K562 (cell line): ENCODE results near the gene ORAI1. TPM values are rescaled to one million over a fixed set of nuclear protein-coding genes. Genes with fewer than 3 reads are reported as not detected.

Experiments
- ATF6 ChIP-seq: sonication (generic); formaldehyde crosslinking; IDR thresholded peaks from 2 replicates; pipeline ENCODE4 v1.4.0; 2020; ENCODE audit warnings: mild to moderate bottlenecking, missing genetic modification reagents
- CHD2 ChIP-seq: IDR thresholded peaks from 2 replicates; pipeline ENCODE4 v1.6.1; 2011; ENCODE audit warnings: low read depth, low read length
- ELK3 ChIP-seq: fragments of 450-650 bp; formaldehyde crosslinking; IDR thresholded peaks from 2 replicates; pipeline ENCODE4 v1.4.0; 2020; ENCODE audit warnings: mild to moderate bottlenecking
- ETS2 ChIP-seq: IDR thresholded peaks from 2 replicates; pipeline ENCODE4 v1.6.1; 2016; ENCODE audit warnings: borderline replicate concordance, missing genetic modification characterization, mild to moderate bottlenecking, moderate library complexity, missing compliant biosample characterization; ENCODE audit not compliant: poor library complexity, severe bottlenecking
- ETV1 ChIP-seq: fragments of 450-650 bp; conservative IDR thresholded peaks from 2 replicates; pipeline ENCODE4 v1.6.1; 2016; ENCODE audit warnings: missing genetic modification characterization, control low read depth, low read depth, missing compliant biosample characterization
- GABPB2 ChIP-seq: fragments of 250-450 bp; sonication (Bioruptor Pico); conservative IDR thresholded peaks from 2 replicates; pipeline ENCODE4 v1.5.1; 2021; ENCODE audit warnings: mild to moderate bottlenecking
- HMGN3 ChIP-seq: IDR thresholded peaks from 2 replicates; pipeline ENCODE4 v1.6.1; 2011; ENCODE audit warnings: borderline replicate concordance, low read depth, mild to moderate bottlenecking, mixed read lengths, low read length; ENCODE audit not compliant: insufficient read length; ENCODE audit errors: extremely low read depth
- HNRNPK ChIP-seq: fragments of 200-400 bp; formaldehyde crosslinking; IDR thresholded peaks from one replicate; pipeline ENCODE4 v1.6.1; 2018; ENCODE audit warnings: mild to moderate bottlenecking, low read depth, low read length; ENCODE audit not compliant: poor library complexity, severe bottlenecking
- HNRNPUL1 ChIP-seq: fragments of 200-400 bp; formaldehyde crosslinking; IDR thresholded peaks from 2 replicates; pipeline ENCODE4 v1.6.1; 2017; ENCODE audit warnings: low read length
- MLX ChIP-seq, 2 experiments: fragments of 450-650 bp in 1 of 2; sonication (generic) in 1 of 2; formaldehyde crosslinking; conservative IDR thresholded peaks; 2 replicates each; pipeline versions ENCODE4 v1.4.0 to v1.8.1; 2020 to 2022; ENCODE audit warnings: mild to moderate bottlenecking in 1 of 2, missing genetic modification reagents in 1 of 2
- NUFIP1 ChIP-seq: fragments of 450-650 bp; IDR thresholded peaks from 2 replicates; pipeline ENCODE4 v1.6.1; 2018; ENCODE audit not compliant: partially characterized antibody
- RBM14 ChIP-seq: fragments of 200-400 bp; formaldehyde crosslinking; IDR thresholded peaks from 2 replicates; pipeline ENCODE4 v1.6.1; 2018; ENCODE audit warnings: low read depth, mild to moderate bottlenecking, low read length, moderate library complexity, borderline replicate concordance; ENCODE audit not compliant: insufficient read depth
- REST ChIP-seq, 2 experiments: fragments of 450-650 bp; formaldehyde crosslinking in 1 of 2; IDR thresholded peaks; 2 replicates each; pipeline versions ENCODE4 v1.4.0 to v1.6.1; 2014 to 2020; ENCODE audit warnings: mild to moderate bottlenecking in 2 of 2, borderline replicate concordance in 1 of 2, low read depth in 1 of 2
- ZNF41 ChIP-seq: fragments of 250-450 bp; sonication (Bioruptor Pico); conservative IDR thresholded peaks from 2 replicates; pipeline ENCODE4 v1.4.0; 2020; ENCODE audit warnings: mild to moderate bottlenecking
- polyA plus RNA-seq, 8 experiments: library from polyadenylated mRNA; depleted of rRNA in 4 of 8; stranded (reverse) in 5 of 8; unstranded in 3 of 8; fragments of >200 nt; fragmentation: Nextera tagmentation in 2 of 8; fragmentation: Illumina TruSeq in 1 of 8; extraction: Ambion mirVana in 2 of 8; extraction: Trizol in 1 of 8; gene quantifications; 2 replicates each; pipeline versions ENCODE4 v1.2.1 to v1.2.3, GENCODE V29; 2011 to 2014; ENCODE audit warnings: inconsistent platforms in 1 of 8, missing spikeins in 1 of 8
- total RNA-seq, 7 experiments: library from RNA; depleted of rRNA in 6 of 7; stranded (reverse); fragments of >200 nt in 6 of 7; fragmentation: Illumina TruSeq in 2 of 7; extraction: Trizol in 2 of 7; gene quantifications; 2 replicates each; pipeline versions ENCODE4 v1.2.1 to v1.2.3, GENCODE V29; 2011 to 2021; ENCODE audit warnings: low replicate concordance in 1 of 7

The ORAI1 gene
- total and polyA plus RNA-seq, 9 of the 15 experiments (the other 6 are each of a cell fraction or from before 2014, with no cell fraction given): 2.6 to 23.8 (median 9.3) TPM

GRCh38 chr12:121580959-121581685, 45.2 kb upstream of the ORAI1 start, which contains the start of gene KDM2B (continued):
- no peak for TF ChIP-seq ZNF41 (CRISPR knock-in tag)
- TF ChIP-seq HNRNPUL1: 0 out of 2 replicates have a peak, but pooled peaks have one; percentile 14
- TF ChIP-seq MLX (CRISPR knock-in tag; conservative IDR thresholded peaks at IDR 0.05): no peak
- no peak for TF ChIP-seq CHD2
- TF ChIP-seq RBM14: no peak
- TF ChIP-seq NUFIP1: no peak
- no peak for TF ChIP-seq ATF6 (CRISPR knock-in tag)
- TF ChIP-seq HMGN3: no peak
- no peak for TF ChIP-seq GABPB2
- no peak for TF ChIP-seq REST (IDR thresholded peaks at IDR 0.05; ENCODE audit: borderline replicate concordance)
- TF ChIP-seq REST (CRISPR knock-in tag; IDR thresholded peaks at IDR 0.05; ENCODE audit: low read depth): no peak
- TF ChIP-seq ETV1: peak; percentile 58
- TF ChIP-seq ELK3 (CRISPR knock-in tag): no peak
- TF ChIP-seq ETS2 (tag): no peak
- TF ChIP-seq HNRNPK: no peak
